ENCODE results near the gene GALNT10. TPM values are rescaled to one million over a fixed set of nuclear protein-coding genes. Genes with fewer than 3 reads are reported as not detected.

GALNT10 gene
- total RNA-seq, 1 donor from 2014 or later, result 4.8 TPM

GRCh38 chr5:154386952-154387629 is 196.6 kb downstream of the GALNT10 start:
- no peaks in the 10 kb centered on the region for H3K9me3 Mint-ChIP-seq (ENCODE audit: unreplicated experiment)
- H3K27ac Mint-ChIP-seq (ENCODE audit: unreplicated experiment), result no peak overlapping the region
- H3K27me3 Mint-ChIP-seq (ENCODE audit: unreplicated experiment), result no peaks in the 10 kb centered on the region
- no peak for DNase-seq
- TF ChIP-seq CTCF (IDR thresholded peaks at IDR 0.05; ENCODE audit: partially characterized antibody, unreplicated experiment), result no peak
- H3K4me1 Mint-ChIP-seq (ENCODE audit: low read depth, unreplicated experiment), result no peaks in the 10 kb centered on the region
- no peaks in the 10 kb centered on the region for H3K36me3 Mint-ChIP-seq (ENCODE audit: unreplicated experiment)
- H3K4me3 Mint-ChIP-seq (ENCODE audit: unreplicated experiment), result no peak overlapping the region

GRCh38 chr5:154388842-154389241 is 198.3 kb downstream of the GALNT10 start:
- Mint-ChIP-seq H3K4me3 (ENCODE audit: unreplicated experiment) (no peak overlapping the region), H3K36me3 (ENCODE audit: unreplicated experiment) (peaks cover 4% of the 10 kb centered on the region), H3K4me1 (ENCODE audit: low read depth, unreplicated experiment) (no peaks in the 10 kb centered on the region), H3K9me3 (ENCODE audit: unreplicated experiment) (no peaks in the 10 kb centered on the region), H3K27ac (ENCODE audit: unreplicated experiment) (no peak overlapping the region), H3K27me3 (ENCODE audit: unreplicated experiment) (no peaks in the 10 kb centered on the region)
- TF ChIP-seq CTCF (IDR thresholded peaks at IDR 0.05; ENCODE audit: partially characterized antibody, unreplicated experiment), result no peak
- DNase-seq, result no peak

- H3K4me3 Mint-ChIP-seq (ENCODE audit: unreplicated experiment), result no peak overlapping the region
- H3K27ac Mint-ChIP-seq (ENCODE audit: unreplicated experiment), result no peak overlapping the region
- no peaks in the 10 kb centered on the region for H3K9me3 Mint-ChIP-seq (ENCODE audit: unreplicated experiment)
- H3K4me1 Mint-ChIP-seq (ENCODE audit: low read depth, unreplicated experiment), result no peaks in the 10 kb centered on the region
- H3K27me3 Mint-ChIP-seq (ENCODE audit: unreplicated experiment), result no peaks in the 10 kb centered on the region
- no peak for TF ChIP-seq CTCF (IDR thresholded peaks at IDR 0.05; ENCODE audit: partially characterized antibody, unreplicated experiment)
- no peak for DNase-seq
- peaks cover 4% of the 10 kb centered on the region for H3K36me3 Mint-ChIP-seq (ENCODE audit: unreplicated experiment)
These were observed 199.6 kb downstream of the GALNT10 start for GRCh38 chr5:154390096-154390495.

GRCh38 chr5:154390746-154391359 is 200.3 kb downstream of the GALNT10 start:
- DNase-seq, result no peak
- no peak for TF ChIP-seq CTCF (IDR thresholded peaks at IDR 0.05; ENCODE audit: partially characterized antibody, unreplicated experiment)
- H3K27ac Mint-ChIP-seq (ENCODE audit: unreplicated experiment), result no peak overlapping the region
- H3K4me1 Mint-ChIP-seq (ENCODE audit: low read depth, unreplicated experiment), result no peaks in the 10 kb centered on the region
- peaks cover 4% of the 10 kb centered on the region for H3K36me3 Mint-ChIP-seq (ENCODE audit: unreplicated experiment)
- H3K4me3 Mint-ChIP-seq (ENCODE audit: unreplicated experiment), result no peak overlapping the region
- H3K27me3 Mint-ChIP-seq (ENCODE audit: unreplicated experiment), result no peaks in the 10 kb centered on the region
- no peaks in the 10 kb centered on the region for H3K9me3 Mint-ChIP-seq (ENCODE audit: unreplicated experiment)

GRCh38 chr5:154391788-154392187 is 201.3 kb downstream of the GALNT10 start:
- TF ChIP-seq CTCF (IDR thresholded peaks at IDR 0.05; ENCODE audit: partially characterized antibody, unreplicated experiment), result no peak
- Mint-ChIP-seq H3K4me1 (ENCODE audit: low read depth, unreplicated experiment) (no peaks in the 10 kb centered on the region), H3K27me3 (ENCODE audit: unreplicated experiment) (no peaks in the 10 kb centered on the region), H3K9me3 (ENCODE audit: unreplicated experiment) (no peaks in the 10 kb centered on the region), H3K36me3 (ENCODE audit: unreplicated experiment) (peaks cover 4% of the 10 kb centered on the region), H3K4me3 (ENCODE audit: unreplicated experiment) (no peak overlapping the region), H3K27ac (ENCODE audit: unreplicated experiment) (no peak overlapping the region)
- DNase-seq, result no peak
